Memory B cell (primary cell): ENCODE results near the gene BCR.

Source experiments
- ATAC-seq: fragments of 150-1000 bp; cut with Tn5 transposase; 2 replicates; pipeline ENCODE4 v1.10.0; 2021; ENCODE audit warnings: low read depth, mild to moderate bottlenecking, moderate library complexity
- DNase-seq, 2 donors: peaks; one replicate each; pipeline ENCODE4 v3.0.0; 2022; ENCODE audit warnings: low spot score in 2 of 2
- H3K27ac Mint-ChIP-seq: one replicate; pipeline ENCODE4 v1.8.0; 2022; ENCODE audit warnings: mild to moderate bottlenecking, moderate library complexity, mixed read lengths
- H3K27me3 Mint-ChIP-seq: one replicate; pipeline ENCODE4 v1.8.0; 2022; ENCODE audit warnings: mixed read lengths
- H3K36me3 Mint-ChIP-seq: one replicate; pipeline ENCODE4 v1.8.0; 2022; ENCODE audit warnings: mild to moderate bottlenecking, mixed read lengths
- H3K4me1 Mint-ChIP-seq: one replicate; pipeline ENCODE4 v1.8.0; 2022; ENCODE audit warnings: mixed read lengths
- H3K4me3 Mint-ChIP-seq: one replicate; pipeline ENCODE4 v1.8.0; 2022; ENCODE audit warnings: mild to moderate bottlenecking, moderate library complexity, mixed read lengths
- H3K9me3 Mint-ChIP-seq: one replicate; pipeline ENCODE4 v1.8.0; 2022; ENCODE audit warnings: mixed read lengths

Gene BCR

DNA sequence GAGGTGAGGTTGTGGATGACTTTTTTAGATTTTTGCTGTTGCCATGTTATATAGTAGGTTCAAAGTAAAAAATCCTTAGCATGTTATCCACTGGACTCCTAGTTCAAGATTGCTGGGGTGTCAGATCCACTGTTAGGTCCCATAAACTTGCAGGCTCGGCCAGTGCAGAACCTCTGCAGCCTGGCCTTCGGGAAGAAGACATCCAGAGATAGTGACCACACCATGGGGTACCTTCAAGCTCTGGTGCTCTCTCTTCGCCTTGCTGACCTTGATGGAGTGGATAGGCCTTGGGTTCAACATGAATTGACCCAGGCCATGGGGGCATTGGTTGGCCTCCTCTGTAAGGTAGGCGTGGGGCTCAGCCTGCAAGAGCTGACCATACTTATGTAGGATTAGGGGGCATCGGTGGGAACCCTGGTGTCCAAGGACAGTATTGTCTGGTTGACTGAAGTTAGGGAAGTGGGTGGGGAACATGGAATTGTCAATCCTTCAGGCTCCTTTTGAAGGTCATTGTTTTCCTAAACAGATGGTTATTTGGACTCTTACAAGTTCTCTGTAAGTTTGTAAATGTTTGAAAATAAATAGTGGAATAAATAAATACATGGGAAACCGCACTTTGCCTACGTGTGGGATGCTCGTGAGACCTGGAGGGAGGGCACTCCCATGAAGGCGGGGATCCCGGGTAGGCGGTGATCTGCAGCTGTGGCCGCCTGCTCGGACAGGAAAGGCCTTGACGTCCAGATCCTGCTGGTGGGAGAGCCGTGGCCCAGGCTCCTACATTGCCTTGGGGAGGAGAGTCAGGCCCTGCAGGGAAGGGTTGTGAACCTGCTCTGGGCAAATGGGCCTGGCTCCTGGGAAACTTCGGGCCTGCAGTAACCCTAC lies 37.1 kb downstream of the BCR start:
- no peak for DNase-seq
- H3K36me3 Mint-ChIP-seq, result no peaks in the 10 kb centered on the region
- no peak overlapping the region for H3K4me3 Mint-ChIP-seq
- no peaks in the 10 kb centered on the region for H3K27me3 Mint-ChIP-seq
- no peaks in the 10 kb centered on the region for H3K9me3 Mint-ChIP-seq
- H3K27ac Mint-ChIP-seq, result no peak overlapping the region
- ATAC-seq, result no peak
- peaks cover 42% of the 10 kb centered on the region for H3K4me1 Mint-ChIP-seq

DNA sequence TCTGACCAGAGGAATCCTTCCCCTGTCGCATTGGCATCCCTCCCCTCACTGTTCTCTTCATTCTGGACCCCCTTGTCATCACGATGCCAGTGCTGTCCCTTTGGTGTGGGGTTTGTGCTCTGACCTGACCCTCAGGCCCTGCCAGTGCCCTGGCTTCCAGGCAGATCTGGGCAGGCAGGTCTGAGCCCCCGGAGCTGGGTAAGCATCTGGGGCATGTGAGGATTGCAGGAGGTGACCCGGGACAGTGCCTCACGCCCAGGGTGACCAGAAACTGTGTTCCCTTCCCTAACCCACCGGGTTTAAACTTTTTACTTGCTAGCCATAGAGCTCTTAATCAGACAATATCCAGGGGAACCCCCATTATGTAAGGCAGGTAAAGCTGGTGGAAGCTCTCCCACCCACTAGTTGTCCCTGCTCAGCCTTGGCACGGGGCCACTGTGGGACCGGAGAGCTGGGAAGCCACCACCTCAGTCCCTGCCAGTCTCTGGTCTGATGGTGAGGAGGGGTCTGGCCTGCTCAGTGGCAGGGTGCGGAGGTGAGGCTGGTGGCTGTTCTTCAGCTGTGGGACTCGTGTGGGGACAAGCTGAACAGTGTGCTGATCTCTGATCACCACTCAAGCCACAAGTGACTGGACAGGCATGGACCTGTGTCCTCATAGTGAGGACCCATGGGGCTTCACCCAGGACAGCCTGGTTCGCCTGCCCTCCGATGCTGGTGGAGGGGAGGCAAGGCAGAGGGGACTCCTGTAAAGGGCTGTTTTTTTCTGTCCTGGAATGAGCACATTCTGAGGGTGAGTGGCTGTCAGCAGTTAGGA lies 38.0 kb downstream of the BCR start:
- H3K4me3 Mint-ChIP-seq, result peak overlapping the region; percentile 76
- peak overlapping the region; percentile 71 for H3K27ac Mint-ChIP-seq
- H3K9me3 Mint-ChIP-seq, result no peaks in the 10 kb centered on the region

DNA sequence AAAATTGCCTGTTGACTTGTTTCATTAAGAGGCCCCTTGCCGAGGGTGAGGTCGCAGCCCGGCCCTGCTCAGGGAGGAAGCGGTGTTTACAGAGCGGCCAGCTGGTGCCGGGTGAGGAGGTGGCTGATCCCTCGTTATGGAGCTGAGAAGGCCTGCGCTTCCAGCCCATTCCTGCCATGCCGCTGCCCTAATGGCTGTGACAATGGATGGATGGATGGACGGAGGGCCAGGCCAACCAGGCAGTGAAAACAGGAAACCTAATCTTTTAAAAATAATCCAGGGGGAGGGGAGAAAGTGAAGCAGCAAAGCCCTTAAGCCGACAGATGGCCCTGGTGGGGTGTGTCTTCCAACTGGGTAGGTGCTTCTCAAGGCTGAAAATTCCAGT lies 38.5 kb downstream of the BCR start:
- Mint-ChIP-seq H3K36me3 (no peaks in the 10 kb centered on the region), H3K4me1 (peaks cover 48% of the 10 kb centered on the region), H3K27me3 (no peaks in the 10 kb centered on the region), H3K4me3 (peak overlapping the region; percentile 76), H3K9me3 (no peaks in the 10 kb centered on the region), H3K27ac (peak overlapping the region; percentile 71)
- ATAC-seq (no peak), DNase-seq (no peak)

More for the DNA sequence above, 38.0 kb downstream of the BCR start:
- DNase-seq (no peak), ATAC-seq (no peak)
- Mint-ChIP-seq H3K27me3 (no peaks in the 10 kb centered on the region), H3K4me1 (peaks cover 46% of the 10 kb centered on the region), H3K36me3 (no peaks in the 10 kb centered on the region)

DNA sequence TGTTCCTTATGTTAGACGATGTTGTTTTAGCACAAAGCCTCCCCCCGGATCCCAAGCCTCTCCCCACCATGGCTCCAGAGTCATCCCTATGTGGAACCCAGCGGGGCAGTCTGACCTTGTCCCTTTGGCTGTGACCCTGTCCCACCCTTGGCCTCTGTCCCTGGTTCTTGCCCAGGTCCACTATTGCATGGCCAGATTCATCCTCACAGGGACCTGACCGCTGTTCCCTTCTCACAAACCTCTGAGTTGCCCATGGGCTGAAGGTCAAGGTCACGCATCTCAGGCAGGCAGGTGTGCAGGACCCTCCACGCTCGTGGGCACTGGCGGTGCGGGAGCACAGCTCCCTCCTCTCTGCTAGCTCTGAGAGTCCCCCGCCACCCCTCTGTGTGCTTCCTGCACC lies 39.0 kb downstream of the BCR start:
- ATAC-seq, result no peak
- Mint-ChIP-seq H3K27me3 (no peaks in the 10 kb centered on the region), H3K9me3 (no peaks in the 10 kb centered on the region), H3K27ac (peak overlapping the region; percentile 71), H3K36me3 (no peaks in the 10 kb centered on the region), H3K4me1 (peaks cover 48% of the 10 kb centered on the region), H3K4me3 (peak overlapping the region; percentile 76)
- no peak for DNase-seq

DNA sequence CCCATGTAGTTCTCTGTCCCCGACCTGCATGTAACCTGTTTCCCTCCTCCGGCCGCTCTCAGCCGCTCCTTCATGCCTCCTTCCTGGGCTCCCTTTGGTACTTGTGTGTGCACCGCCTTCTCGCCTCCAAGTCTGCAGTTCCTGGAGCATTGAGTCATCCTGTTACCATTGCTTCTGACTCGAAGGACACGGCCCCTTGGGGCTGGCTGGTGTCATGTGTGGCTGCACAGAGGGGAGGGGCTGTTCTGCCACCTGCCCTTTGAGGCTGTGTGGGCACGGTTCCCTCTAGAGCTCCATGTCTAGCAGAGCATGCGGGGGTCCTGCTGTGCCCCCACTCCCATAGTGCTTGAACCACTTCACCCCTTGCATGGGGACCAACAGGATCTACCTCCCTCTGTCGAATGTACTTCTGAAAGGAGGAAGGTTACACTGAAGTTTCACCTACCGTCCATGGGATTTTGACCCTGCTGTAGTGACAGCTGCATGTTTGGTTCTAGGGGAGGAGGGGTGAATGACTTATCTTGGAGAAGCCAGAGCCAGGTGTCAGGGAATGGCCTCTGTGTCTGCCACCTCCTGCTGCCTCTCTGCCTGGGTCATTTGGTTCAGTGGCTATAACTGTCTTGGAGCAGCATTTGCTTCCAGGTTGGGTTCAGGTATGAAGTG lies 39.6 kb downstream of the BCR start:
- DNase-seq (no peak), ATAC-seq (peak; percentile 54)
- Mint-ChIP-seq H3K9me3 (no peaks in the 10 kb centered on the region), H3K4me1 (peaks cover 46% of the 10 kb centered on the region), H3K27me3 (no peaks in the 10 kb centered on the region), H3K27ac (peak overlapping the region; percentile 19), H3K4me3 (peak overlapping the region; percentile 76), H3K36me3 (no peaks in the 10 kb centered on the region)

DNA sequence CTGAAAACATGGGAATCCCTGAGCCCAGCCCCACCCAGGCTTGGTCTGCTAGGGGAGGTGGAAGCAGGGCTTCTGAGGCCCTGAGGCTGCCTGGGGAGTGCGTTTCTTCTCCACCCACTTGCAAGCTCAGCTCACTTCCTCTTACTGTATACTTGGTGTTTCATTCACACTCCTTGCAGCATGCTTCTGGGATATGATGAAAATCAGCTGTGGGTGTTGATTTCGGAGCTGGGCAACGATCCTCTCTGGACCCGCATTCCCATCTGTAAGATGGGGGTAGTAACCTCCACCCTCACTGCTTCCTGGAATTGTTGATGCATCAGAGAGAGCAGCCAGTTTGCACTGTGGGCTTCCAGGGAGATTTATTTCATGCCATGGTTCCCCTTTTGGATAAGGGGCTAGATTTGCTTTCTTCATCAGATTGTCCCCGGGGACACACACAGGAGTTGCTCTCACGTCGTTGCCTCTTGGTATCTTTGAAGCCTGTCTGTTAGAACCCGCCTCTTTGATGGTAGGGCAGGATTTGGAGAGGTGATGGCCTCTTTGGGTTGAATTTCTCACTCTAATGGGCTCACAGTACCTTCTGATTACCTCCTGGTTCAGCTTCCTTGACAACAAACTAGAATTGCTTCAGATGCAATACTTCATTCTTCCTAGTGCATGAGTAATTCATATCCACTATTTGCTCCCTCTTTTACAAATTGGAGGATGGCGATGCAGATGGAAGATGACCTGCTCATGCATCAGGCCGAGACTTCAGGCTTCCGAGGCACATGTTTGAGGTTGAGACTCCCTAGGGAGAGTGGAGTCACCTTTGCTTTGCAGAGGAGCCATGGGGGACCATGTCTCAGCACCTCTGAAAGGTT lies 40.4 kb downstream of the BCR start:
- Mint-ChIP-seq H3K27ac (peak overlapping the region; percentile 46), H3K4me1 (peaks cover 46% of the 10 kb centered on the region), H3K9me3 (no peaks in the 10 kb centered on the region), H3K27me3 (no peaks in the 10 kb centered on the region), H3K36me3 (no peaks in the 10 kb centered on the region), H3K4me3 (peak overlapping the region; percentile 76)
- peak; percentile 45 to 46 for DNase-seq
- peak; percentile 82 for ATAC-seq

DNA sequence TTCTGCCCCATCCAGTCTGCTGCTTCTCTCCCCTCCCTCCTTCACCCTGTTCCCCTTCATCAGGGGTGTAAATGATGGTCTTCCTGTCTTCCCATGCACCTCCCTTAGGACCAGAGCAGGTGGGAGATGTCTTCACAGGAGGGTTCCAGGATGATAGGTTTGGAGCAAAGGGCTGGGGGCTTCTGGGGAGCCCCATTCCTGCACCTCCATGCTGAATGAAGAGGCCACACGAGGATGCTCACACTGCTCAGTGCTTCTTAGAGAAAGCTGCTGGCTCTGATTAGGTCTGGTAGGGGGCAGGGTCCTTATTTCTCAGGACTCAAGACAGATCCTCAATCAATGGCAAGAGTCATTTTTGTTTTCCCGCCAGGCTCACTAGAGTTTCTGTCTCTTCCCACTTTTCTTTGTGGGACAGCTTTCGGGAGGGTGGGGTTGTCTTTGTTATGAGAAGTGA lies 41.1 kb downstream of the BCR start:
- peaks cover 46% of the 10 kb centered on the region for H3K4me1 Mint-ChIP-seq
- no peak overlapping the region for H3K4me3 Mint-ChIP-seq
- H3K27me3 Mint-ChIP-seq, result no peaks in the 10 kb centered on the region
- H3K36me3 Mint-ChIP-seq, result no peaks in the 10 kb centered on the region
- DNase-seq, result no peak
- H3K9me3 Mint-ChIP-seq, result no peaks in the 10 kb centered on the region
- H3K27ac Mint-ChIP-seq, result no peak overlapping the region
- no peak for ATAC-seq

DNA sequence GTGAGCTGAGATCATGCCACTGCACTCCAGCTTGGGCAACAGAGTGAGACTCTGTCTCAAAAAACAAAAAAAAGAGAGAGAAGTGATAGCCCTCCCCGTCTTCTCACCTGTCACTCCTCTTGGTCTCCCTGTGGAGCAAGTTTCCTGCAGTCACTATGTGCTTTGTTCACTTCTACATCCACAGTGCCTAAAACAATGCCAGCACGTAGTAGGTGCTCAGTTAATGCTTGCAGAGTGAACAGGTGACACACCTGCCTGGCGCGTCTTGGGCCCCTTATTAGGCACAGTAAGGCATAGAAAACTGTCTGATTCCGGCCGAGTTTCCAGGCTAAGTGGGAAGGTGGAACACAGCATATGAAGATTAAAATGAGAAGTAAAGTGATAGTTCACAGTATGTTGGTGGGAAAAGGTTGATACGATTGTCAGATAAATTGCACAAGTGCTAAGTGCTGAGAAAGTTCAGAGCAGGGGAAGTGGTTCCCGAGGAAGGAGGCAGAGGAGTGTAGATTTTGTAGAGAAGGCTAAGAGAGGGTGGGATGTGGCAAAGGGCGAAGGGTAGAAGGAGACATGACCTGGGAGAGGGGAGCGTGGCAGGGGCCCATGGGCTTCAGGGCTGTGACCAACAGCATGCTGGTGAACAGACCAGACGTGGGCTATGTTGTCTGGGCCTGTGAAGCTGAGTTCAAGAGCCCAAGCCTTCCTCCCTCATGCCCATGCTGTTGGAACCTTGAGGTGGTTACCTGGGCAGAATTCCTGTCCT lies 41.9 kb downstream of the BCR start:
- Mint-ChIP-seq H3K36me3 (peaks cover under 1% of the 10 kb centered on the region), H3K4me1 (peaks cover 40% of the 10 kb centered on the region), H3K27me3 (no peaks in the 10 kb centered on the region), H3K4me3 (no peak overlapping the region), H3K9me3 (peaks cover under 1% of the 10 kb centered on the region), H3K27ac (no peak overlapping the region)
- ATAC-seq, result no peak
- DNase-seq, result no peak

DNA sequence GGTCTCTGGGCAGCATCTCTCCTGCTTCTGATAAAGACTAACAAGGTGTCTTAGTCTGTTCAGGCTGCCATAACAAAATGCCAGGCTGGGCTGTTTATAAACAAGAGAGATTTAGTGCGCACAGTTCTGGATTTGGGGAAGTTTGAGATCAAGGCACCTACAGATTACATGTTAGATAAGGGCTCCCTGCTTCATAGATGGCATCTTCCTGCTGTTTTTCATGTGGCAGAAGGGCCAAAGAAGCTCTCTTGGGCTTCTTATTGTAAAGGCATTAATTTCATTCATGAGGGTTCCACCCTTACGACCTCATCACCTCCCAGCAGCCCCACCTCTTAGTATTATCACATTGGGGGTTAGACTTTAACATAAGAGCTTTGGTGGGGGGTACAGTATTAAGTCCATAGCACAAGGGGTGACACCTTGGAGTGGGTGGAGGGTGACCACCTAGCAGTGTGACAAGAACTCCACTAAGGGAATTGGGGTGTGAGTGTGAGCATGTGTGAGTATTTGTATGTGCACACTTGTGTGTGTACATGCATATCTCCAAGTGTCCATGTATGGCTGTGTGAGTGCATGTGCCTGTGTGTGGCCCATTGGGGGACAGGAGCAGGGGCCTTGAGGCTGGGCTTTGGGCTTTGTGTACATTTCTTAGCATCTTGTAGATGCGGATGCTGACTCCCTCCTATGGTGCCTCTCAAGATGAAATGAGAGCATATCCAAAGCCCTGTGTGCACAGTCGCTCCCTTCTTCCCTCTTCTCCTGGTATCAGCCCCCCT lies 42.7 kb downstream of the BCR start:
- DNase-seq (no peak), ATAC-seq (no peak)
- Mint-ChIP-seq H3K9me3 (peaks cover 3% of the 10 kb centered on the region), H3K27me3 (no peaks in the 10 kb centered on the region), H3K27ac (no peak overlapping the region), H3K4me1 (peaks cover 41% of the 10 kb centered on the region), H3K4me3 (no peak overlapping the region), H3K36me3 (peaks cover 7% of the 10 kb centered on the region)

DNA sequence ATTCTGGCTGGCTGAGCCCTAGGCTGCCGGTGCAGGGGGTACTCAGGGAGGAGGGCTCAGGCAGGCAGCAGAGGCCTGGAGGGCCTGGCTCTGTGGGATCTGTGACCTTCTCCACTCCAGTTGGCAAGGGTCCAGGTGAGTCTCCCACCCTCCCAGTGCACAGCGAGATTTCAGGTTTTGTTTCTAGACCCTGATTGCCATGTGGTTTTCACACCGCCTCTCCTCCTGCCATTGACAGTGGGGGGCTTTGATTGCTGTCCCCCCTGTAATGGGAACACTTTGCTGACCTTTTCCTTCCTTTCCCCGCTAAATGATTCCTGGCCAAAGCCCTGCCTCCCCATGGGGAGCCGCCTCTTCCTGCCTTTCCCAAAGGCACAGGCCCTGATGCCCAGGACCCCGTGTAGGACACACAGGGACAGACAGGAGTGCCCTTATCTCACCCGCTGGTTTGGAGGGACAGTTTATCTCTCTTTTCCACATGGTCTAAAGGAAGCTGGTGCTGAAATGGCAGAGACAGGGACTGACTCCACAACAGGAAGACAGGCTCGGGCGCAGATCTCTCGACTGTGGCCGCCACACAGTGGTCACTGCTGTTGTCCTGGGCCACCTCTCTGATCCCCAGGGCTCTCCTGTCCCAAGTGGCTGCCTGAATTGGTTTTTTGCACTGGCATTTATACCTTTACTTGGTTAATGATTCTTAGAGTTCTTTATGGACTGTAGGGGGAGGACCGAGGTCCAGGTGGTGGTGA lies 43.4 kb downstream of the BCR start:
- Mint-ChIP-seq H3K4me1 (peaks cover 35% of the 10 kb centered on the region), H3K4me3 (no peak overlapping the region), H3K27me3 (no peaks in the 10 kb centered on the region), H3K27ac (no peak overlapping the region), H3K9me3 (peaks cover 7% of the 10 kb centered on the region), H3K36me3 (peaks cover 10% of the 10 kb centered on the region)
- no peak for ATAC-seq
- DNase-seq, result no peak

DNA sequence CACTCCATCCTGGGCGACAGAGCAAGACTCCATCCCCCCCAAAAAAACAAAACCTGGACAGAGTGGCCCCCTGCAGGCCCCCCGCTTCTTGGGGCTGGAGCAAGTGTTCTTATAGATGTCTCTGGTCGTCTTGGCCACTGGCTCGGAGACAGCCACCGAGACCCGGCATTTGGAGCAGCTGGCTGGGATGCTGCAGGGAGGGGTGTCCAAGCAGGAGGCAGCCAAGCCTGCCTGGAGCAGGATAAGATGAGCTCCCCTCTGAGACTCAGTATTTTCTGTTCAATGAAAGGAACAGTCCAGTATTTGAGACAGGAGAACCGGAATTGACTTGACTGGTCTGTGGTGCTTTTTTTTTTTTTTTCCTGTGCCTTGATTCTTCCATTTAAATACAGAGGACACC lies 44.5 kb downstream of the BCR start:
- Mint-ChIP-seq H3K4me1 (peaks cover 24% of the 10 kb centered on the region), H3K4me3 (no peak overlapping the region), H3K9me3 (peaks cover 10% of the 10 kb centered on the region), H3K36me3 (peaks cover 19% of the 10 kb centered on the region), H3K27ac (no peak overlapping the region), H3K27me3 (no peaks in the 10 kb centered on the region)
- no peak for ATAC-seq
- no peak for DNase-seq

DNA sequence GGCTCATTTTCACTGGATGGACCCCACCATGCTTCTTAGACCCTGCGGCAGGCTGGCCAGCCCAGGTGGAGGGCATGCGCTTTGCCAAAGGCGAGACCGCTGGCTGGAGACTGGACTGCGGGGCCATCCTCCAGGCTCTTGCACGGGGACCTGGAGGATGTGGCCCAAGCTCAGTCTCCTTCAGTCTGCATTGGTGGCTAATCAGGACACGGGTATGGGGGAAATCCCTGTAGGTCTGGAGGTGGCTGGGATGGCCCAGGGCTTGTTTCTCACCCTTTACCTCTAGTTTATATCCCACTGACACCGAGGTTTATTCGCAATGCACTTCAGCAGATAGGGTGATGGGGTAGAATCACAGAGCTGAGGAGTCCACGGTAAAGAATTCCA lies 45.0 kb downstream of the BCR start:
- DNase-seq (no peak), ATAC-seq (no peak)
- H3K36me3 Mint-ChIP-seq, result peaks cover 21% of the 10 kb centered on the region
- no peaks in the 10 kb centered on the region for H3K27me3 Mint-ChIP-seq
- H3K4me3 Mint-ChIP-seq, result no peak overlapping the region
- H3K27ac Mint-ChIP-seq, result no peak overlapping the region
- peaks cover 23% of the 10 kb centered on the region for H3K4me1 Mint-ChIP-seq
- H3K9me3 Mint-ChIP-seq, result peaks cover 12% of the 10 kb centered on the region
